GM18520 (cell line): ENCODE results near the gene CES1.
A peak's percentile ranks its signal among the peaks of the same experiment; 100 is the strongest.
"Not testable (repeated sequence)": the region's sequence is repeated elsewhere in the genome, so short reads cannot be mapped to it uniquely, and the experiment has no call there.

Source experiments
- ATAC-seq: cut with Tn5 transposase; IDR thresholded peaks from one replicate; pipeline ENCODE4 v1.9.1; 2021; ENCODE audit not compliant: unreplicated experiment

The CES1 gene

DNA sequence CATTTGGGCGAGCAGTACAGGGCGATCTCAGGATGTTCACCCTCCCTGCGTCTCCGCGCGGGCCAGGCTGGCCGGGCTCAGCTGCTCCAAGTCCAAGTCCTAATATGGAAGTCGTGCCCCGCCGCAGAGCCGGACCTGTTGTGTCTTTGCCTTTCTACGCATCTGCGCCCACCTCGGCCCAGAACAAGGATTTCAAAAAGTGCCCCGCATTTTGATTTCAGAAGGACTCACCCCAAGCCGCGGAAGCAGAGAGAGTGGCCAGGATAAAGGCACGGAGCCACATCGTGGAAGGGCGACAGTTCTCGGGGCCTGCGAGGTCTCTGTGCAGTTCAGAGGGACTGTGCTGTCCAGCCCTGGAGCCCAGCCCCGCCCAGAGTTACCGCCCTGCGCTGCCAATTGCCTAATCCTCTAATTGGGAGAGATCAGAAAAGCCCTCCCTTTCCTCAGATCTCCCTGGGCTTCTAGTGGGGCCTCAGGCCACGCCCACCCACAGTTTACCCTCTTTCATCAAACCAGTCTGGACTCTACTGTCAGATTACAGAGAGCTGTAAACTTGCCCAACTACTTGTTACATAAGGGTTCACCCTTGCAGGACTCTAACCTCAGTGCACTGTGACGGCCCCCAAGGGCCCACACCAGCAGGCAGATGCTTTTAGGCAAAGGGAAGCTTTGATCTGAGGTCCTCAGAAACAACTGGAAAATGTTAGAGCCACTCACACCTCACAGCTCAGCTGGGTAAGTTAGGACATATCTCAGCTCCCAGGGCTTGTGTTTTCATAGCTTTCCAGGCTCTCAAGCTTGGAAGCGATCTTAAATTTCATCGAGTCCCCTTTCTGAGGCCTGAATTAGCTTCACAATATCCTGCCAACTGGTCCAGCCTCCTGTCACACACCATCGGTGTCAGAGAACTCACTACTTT, at the start of gene CES1:
CES1 (minus strand) TSS at position 324 of the 919 bp plus-strand sequence; CDS start at position 283, 41 bp downstream.
- ATAC-seq: no peak

DNA sequence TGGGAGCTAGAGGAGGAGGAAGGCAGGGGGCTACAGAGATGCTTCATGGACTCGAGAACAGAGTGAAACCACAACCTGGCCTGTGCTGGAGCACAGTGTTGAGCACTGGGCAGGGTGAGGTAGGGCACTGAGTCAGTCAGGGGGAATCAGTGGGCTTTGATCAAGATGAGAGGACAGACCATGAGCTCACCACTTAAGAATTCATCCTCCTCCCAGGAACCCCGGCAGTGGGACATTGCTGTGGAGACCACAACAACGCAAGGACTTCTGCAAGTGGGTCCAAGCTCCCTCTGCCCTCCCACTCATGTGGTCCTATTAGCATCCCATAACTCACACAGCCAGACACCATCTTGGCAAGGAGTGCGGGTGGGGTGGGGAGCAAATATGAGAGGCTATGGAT, 44.0 kb upstream of the CES1 start:
- no peak for ATAC-seq

DNA sequence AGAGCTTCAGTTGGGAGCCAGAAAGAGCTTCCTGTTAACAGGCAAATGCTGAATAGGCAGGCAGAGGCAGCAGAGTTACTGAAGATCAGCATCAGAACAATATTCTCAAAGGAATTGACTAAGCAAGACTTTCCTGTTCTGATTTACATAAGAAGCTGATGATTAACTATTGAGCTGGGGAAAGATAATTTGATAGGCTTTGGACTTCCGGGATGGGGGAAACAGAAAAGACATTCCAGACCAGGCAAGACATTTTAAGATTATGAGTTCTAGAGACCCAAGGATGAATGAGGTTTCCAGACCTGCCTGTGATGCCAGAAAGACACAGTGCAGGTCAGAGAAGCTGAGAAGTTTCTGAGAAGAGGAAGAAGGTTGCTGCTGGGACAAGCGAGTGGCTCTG, 42.4 kb upstream of the CES1 start, which contains the start of gene CES5A:
CES5A (minus strand) TSS at position 101 of the 400 bp plus-strand sequence. CDS start 152 bp downstream, outside the sequence.
- ATAC-seq: no peak

DNA sequence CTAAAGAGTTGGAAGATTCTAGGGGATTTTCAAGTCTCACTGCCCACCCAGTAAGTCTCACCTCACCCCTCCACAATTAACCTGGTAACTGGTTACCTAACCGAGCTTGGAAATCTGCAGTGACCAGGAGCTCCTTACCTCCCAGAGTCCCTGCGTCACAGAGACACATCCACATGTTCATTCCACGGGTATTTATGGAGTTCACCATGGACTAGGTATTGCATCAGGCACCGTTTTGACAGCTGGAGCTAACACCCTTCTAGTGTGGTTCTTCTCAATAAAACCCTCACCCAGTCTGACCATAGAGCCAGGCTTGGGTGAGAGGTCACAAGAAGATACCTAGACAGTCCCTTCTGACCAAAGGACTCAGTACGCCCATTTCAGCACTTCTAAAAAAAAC, 40.2 kb upstream of the CES1 start:
- no peak for ATAC-seq

DNA sequence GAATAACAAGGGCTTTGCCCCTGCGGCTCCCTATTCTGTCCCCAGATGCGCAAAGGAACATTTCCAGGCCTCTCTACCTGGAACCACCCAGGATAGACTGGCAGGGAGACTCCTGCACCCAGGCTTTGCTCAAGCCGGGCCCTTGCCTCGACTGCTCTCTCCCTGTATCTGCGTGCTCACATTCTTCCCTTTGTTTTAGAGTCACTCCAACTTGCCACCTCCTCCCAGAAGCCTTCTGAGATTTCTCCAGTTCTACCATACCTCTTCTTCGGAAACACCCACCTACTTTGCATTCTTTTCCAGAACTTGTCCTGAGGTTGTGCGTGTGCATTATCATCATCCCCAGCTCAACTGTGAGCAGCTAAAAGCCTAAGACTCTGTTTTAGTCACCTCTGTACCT, 39.2 kb upstream of the CES1 start:
- no peak for ATAC-seq

DNA sequence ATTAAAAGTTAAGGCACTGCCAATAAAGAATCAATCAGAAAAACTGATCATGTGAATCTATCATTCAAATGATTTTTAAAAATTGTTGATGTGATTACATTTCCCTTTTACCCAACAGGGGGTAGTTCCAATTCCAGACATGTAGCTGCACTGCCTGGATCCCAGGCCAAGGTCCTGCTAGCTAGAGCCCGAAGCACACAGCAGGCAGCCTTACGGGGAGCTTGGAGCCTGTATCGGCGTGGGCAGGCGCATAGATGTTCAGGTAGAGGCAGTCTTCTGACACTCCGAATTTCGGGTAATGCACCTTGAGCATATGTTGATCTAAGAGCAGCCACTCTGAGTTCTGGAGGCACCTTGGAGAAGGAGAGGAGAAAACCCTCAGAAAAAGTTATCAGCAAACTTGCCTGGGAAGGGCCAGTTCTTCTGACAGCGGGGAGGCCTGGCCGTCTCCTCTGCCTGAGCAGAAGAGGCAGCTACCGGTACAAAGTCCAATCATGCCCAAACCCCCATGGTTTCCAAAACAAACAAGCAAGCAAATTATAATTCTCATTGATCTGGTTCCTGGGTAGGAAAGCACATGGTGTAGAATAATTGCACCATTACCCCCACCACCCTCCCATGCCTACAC, 38.6 kb upstream of the CES1 start:
- no peak for ATAC-seq

DNA sequence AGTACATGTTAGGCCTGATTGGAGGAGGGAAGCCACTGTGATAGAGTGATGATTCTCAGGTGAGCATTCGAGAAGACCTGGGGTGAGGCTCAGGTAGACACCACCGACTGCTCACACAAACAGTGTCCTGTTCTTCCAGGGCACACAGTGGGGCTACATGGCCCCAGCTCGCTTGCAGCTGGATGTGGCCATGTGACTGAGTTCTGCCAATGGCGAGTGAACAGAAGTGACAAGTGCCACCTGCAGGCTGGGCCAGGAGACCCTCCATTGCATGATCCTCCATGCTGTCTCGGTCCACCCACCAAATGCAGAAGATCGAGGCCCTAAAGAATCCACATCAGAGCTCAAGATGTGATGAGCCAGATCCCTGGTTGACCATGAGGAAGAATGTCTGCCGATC, 36.1 kb upstream of the CES1 start:
- no peak for ATAC-seq

DNA sequence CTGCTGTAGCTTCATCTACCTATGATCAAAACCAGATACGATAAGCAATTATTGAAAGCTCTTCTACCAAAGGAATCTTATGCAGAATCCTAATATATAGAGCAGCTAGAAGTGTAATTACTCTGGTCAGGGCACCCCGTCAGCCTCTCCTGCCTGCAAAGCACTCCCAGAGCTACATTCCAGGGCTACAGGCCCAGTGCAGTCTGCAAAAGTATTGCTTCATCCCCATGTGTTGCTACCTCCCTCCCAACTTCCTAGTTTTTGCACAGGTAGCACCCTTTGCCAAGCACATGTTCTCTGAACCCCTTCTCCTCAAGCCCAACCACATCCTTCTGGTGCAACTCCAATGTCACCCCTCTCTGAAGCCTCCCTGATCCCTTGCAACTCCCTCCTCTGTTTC, 35.2 kb upstream of the CES1 start:
- ATAC-seq: no peak

DNA sequence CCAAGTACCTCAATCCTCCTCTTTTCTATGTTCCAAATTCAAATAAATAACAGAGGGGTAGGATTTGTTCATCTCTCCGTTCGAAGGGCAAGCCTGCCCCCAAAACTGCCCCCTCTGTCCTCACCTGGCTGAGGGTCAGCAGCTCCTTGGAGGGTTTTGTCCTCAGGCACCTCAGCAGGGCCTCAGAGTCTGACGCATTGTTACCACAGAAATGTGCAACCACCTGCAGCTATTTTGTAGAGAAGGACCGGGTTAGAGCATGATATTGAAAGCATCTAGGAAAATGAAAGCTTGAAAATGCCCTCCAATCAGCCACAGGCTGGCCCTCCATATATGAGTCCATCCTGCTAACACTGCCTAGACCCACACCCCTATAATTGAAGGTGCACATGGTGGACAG, 28.4 kb upstream of the CES1 start:
- ATAC-seq: no peak

DNA sequence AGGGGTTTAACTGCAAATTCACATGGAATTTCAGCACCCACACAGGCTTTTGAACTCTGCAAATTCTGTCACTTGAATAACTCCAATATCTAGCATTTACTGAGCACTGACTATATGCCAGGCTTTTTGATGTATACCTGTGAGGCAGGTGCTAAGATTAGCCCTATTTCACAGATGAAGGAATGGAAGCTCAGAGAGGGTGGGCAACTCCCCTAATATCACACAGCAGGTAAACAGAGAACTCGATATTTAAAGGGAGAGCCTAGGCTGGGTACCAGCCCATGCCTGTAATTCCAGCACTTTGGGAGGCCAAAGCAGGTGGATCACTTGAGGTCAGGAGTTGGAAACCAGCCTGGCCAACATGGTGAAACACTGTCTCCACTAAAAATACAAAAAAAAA, 24.8 kb upstream of the CES1 start:
- ATAC-seq: not testable (repeated sequence)

DNA sequence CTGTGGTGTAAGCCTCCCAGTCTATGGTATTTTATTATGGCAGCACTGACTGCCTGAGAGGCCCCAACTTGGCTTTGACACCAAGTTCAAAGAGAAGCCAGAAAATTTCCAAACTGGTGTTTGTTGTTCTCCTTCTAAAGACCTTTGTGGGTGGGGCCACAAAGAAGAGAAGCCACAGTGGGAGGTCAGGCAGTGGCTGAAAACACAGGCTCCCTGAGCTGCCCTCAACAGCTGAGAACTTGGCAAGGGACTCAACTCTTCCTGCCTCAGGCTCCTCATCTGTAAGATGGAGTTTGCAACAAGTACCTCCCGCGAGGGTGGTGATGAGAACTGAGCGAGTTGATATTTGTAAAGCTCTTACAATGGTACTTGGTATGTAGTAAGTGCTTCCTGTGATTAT, 24.1 kb upstream of the CES1 start:
- no peak for ATAC-seq

DNA sequence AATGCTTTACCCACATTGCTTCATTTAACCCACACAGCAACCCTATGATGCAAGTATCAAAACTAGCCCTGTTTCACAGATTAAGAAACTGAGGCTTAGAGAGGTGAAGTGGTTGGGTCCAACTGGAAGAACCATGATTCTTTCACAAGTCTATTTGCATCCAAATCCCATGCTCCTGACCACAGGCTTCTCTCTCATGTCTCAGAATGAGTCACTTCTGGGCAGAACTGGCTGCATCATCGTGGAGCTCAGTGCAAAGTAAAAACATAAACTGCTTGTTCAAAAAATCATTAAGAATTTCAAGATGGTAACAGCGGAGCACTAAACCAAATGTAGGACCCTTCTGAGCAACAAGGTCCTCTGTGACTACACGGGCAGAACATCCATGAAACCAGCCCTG, 20.2 kb upstream of the CES1 start:
- ATAC-seq: no peak

DNA sequence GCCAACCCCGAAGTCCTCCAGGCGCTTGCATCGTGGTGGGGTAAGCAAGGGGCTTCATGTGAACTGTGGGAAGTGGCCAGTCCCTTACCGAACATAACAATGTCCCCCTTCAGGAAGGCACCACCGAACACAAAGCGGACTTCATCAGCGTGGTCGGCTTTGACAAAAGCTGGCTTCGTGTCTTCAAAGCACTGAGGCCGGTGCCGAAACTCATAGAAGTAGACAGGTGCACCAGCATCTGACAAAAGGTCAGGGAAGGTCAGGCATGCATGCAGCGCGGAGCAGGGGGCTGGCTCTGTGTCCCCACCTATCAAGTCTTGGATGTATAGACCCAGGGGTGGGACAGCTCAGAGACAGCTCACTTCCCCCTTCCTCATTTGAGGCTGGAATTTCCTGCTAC, 16.6 kb upstream of the CES1 start:
- no peak for ATAC-seq

DNA sequence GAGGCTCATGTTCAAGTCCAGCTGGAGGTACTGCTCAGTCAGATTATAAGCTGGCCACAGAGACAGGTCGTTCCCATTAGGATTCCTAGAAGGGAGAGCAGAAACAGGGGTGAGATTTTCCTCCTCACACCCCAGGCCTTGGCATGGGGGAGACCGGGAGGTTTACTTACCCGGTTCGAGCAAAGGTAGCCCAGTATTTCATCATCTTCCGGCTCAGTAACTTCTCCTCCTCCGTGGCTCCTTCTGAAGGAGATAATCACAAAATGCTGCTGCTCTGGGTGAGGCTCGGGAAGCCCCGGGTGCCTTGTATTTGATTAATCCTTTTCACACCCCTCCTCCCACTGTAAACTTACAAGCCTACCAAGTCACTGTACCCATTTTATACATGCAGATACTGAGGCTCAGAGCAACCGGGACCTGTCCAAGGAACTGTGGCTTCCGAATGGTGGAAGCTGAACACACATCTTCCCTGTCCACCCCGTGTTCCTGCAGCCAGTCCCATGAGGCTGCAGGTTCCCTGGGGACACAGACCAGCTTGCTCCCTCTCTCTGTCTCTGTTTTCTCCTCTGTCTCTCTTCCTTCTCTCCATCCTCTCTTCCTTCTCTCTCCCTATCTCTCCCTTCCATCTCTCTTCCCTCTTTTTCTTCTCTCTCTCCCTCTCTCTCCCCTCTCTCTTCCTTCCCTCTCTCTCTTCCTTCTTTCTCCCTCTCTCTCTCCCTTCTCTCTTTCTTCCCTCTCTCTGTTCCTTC, 13.9 kb upstream of the CES1 start:
- no peak for ATAC-seq

DNA sequence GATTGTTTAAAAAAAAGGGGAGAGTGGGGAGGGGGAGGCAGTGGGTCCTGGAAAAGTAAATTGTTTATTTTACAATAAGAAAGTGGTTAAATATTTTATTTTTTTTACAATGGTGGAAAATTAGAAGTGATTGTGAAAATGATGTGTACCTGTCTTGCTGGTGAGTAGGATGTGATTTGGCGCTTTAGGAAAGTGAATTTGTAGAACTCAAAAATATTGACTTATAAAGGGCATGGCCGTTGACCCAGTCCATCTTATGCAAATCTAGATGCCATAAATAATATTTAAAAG, 10.2 kb upstream of the CES1 start:
- ATAC-seq: no peak

DNA sequence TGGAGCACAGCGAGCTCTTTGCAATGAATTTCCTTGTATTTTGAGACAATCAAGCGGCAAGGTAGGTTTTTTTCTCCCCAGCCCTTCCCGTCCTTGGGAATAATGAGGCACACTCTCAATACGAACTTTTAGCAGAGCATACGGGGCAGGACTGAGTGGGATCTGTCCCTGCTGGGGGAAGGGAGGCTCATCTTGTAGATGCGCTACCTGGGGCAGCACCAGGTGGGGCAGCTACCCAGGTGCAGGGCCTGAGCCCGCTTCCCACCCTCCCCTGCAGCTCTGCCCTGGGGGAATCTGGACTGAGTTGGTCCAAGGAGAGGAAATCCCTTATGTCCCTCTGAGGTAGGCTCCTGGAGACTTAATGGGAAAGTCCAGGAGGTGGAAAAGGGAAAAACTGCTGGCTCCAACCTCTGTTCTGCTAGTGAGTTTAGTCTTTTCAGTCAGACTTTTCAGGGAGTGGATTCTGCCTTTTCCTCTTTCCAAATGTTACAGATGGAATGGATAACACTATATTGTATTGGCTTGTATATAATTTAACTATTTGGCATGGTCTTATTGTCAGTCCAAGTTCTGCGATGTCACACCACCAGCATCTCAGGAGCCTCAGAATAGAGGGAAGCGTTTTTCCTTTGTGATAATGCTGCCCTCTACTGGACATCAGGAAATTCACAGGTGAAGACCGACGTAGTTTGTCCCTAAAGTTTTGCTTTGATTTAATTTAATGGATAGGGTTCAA, 9.6 kb upstream of the CES1 start:
- ATAC-seq: no peak

DNA sequence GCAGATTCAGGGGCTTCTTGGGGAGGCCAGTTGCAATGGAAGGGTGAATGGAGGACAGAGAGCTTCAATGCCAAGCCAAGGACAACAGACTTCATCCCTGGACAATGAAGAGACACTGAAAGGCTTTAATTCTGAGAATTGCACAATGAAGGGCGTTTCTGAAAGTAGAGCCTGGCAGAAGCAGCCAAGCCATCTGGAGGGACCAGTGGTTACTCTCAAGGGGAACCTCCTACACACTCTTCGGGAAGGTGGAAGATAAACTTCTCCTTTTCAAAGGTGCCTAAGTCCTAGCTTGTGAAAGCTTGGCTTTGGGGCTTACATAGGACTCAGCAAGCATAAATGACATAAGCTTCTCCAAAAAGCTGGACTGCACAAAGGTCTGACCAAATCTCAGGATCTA, 6.2 kb upstream of the CES1 start:
- no peak for ATAC-seq

DNA sequence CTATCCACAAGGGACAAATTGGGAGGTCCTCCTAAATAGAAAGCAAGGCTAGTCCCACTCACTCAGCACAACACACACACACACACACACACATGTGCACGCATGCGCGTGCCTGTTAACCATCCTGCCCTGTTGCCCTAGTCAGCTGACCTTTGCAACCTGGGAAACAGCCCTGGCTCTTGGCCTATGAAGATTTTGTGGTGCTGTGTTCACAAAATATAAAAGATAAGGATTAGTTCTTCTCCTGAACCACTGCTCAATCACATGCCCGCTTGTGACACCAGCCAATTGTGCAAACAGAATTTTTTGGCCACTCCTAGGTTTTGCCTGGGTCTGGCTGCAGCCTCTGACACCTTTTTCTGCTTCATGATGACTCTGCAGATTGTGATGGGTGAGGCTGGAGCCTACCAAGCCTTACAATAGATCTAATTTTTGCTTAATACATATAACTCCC, 3.3 kb upstream of the CES1 start:
- ATAC-seq: no peak

DNA sequence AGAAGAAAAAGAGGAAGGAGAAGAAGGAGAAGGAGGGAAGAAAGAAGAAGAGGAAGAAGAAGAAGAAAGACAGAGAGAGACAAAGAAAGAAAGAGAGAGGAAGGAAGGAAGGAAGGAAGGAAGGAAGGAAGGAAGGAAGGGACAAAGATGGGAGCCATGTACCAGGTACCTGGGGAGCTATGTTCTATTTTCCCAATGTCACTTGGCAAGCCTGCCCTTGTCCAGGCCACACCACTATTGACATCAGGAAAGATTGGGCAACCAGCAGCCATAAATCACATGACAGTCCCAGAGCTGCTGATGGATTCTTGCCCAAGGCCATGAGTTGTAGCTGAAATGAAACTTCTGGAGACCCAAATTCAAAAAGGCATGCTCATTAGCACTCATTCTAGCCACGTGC, 2.7 kb upstream of the CES1 start:
- no peak for ATAC-seq

DNA sequence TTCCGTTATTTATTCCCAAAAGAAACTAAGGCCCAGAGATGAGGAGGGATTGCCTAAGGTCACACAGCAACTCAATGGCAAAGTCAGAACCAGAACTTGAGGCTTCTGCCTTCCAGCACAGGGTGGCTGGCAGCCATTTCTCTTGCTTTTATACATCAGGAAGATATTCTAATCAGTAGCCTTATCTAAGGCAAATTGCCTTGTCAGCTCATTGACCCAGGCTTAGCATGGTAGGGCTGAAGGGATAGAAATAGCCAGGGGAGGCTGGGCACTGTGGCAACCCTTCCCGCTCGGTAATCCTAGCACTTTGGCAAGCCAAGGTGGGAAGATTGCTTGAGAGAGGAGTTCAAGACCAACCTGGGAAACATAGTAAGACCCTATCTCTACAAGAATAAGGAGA, 2.3 kb upstream of the CES1 start:
- ATAC-seq: not testable (repeated sequence)

DNA sequence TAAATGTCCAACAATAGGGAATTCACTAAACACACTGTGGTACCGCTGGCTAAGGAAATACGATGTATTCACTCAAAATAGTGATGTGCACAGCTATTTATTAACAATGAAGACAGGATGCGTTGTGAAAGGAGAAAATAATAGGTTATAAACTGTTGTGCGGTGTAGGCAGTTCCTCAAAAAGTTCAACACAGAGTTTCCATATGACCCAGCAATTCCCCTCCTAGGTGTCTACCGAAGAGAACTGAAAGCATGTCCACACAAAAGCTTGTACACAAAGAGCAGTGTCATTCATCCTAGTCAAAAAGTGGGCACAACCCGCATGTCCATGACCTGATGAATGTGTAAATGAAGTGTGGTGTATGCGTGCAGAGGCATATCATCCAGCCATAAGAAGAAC, 1.2 kb upstream of the CES1 start:
- peak; percentile 64 for ATAC-seq
